Dermis microvascular lymphatic vessel endothelial cell (primary cell): ENCODE data around the gene TTLL10. TPM values are rescaled to one million over a fixed set of nuclear protein-coding genes. Genes with fewer than 3 reads are reported as not detected.

Experiments
- DNase-seq, 2 donors: peaks; one replicate each; pipeline versions ENCODE4 v3.0.0 to v3.0.0-alpha.2; 2010; ENCODE audit warnings: low read depth in 2 of 2
- total RNA-seq: library from RNA; depleted of rRNA; stranded (reverse); fragments of >200 nt; gene quantifications from 2 replicates; pipeline ENCODE4 v1.2.1, GENCODE V29; 2014

TTLL10 gene
- total RNA-seq, 1 donor from 2014 or later, result not detected

DNA sequence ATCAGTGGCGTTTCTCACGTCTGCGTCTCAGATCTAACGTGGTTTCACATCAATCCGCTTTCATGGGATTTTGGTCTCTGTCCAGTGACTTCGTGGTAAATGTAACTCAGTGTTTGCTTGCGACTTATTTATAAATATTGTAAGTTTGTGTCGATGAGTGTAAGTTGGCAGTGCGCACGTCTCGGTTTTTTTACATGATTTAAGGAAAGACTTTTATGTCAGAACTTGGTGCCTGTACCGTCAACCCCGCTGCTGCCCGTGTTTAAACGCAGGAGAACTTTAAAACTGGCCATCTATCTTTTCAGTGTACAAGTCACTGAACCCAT, 59.9 kb downstream of the TTLL10 start:
- DNase-seq, result no peak

GRCh38 chr1:1234180-1234808, 60.6 kb downstream of the TTLL10 start:
- no peak for DNase-seq

DNA sequence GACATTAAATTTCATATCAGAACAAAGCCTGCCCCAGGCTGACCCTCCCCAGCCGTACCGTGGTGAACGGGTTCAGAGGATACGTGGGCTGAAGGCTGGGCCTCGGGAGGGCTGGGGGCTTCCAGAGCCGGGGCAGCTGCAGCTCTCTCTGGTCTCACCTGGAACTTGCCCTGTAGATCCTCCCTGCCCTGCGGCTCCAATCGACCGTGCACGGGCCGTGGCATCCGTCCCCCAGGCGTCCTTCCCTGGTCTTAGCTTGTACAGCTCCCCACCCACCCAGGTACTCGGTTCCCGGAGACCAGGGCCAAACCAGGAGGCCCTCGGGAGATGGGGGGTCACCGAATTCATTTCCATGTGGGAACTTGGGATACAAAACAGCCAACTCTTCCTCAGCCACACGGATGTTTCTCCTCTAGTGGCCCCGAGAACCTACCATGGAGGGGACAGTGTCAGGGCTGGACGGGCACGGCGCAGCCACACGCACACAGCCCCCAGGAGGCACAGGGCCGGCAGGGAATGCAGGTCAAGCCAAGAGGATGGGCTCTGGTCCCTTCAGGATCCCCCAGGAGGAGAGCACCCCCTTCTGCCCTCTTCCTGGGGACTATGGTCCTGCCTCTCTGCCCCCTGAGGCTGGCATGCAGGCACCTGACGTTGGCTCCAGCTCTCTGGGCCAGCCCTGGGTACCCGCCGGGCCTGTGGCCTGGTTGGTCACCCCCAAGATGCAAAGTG, 61.5 kb downstream of the TTLL10 start:
- DNase-seq, result no peak

DNA sequence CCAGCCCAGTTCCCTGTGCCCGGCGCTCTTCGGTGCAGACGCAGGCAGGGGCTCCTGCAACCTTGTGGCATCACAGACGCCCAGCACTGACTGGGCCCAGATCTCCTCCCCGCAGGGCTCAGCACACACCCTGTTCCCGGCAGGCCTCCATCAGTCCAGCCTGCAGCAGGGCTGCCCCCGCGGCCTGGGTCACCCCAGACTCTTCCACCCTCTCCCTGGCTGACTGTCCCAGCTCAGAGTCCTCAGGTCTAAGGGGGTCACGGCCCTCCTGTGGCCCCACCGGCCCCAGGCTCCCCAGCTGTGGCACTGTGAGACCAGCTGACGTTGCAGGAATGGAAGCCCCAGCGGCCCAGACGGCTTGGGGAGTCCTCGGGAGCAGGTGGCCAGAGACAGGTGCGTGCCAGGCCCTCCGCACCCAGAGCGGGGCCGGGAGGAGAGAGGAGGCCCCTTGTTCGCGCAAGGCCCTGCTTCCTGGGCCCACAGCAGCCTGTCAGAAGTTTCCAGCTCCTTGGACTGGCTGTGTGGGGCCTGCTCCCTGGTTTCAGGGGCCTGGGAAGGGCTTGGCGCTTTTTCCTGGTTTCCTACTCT, 62.6 kb downstream of the TTLL10 start:
- DNase-seq, result no peak

- no peak for DNase-seq
Measured at GRCh38 chr1:1236945-1237873, 63.5 kb downstream of the TTLL10 start.

- no peak for DNase-seq
Measured at GRCh38 chr1:1237874-1238701, 64.4 kb downstream of the TTLL10 start.

DNA sequence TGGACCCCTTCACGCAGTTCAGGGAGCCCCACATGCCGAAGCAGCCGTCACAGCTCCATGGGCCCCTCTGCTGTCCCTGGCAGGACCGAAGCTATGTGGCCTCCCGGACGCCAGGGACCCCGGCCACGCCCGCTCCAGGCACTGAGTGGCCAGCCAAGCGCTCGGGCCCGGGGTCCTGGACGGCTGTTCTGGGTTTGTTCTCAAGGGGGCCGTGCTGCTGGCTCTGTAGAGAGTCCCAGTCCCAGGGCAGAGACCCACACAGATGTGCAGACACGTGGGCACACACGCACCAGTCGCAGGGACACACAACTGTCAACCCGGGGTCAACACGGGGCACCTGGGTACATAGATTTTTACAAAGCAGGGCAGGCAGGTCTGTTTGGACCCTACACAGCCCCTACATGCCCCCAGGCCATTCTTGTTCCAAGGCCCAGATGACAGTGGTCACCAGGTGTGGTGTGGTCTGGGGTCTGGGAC, 65.1 kb downstream of the TTLL10 start:
- DNase-seq, result no peak

DNA sequence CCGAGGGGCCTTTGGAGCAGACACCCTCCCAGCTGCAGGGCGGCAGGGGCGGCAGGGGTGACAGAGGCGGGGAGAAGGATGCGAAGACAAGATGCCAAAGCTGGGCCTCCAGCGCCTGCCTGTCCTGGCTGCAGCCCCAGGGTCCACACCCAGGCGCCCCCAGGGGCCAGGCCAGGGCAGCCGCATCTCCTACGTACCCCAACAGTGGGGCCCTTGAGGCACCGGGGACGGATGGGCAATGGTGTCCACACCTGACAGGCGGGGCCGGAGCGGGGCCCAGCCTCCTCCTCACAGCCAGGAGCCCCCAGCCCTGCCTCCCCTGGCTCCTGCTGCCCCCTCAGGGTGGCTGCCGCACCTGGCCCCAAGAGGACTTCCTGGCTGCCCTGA, 65.5 kb downstream of the TTLL10 start:
- DNase-seq, result no peak

DNA sequence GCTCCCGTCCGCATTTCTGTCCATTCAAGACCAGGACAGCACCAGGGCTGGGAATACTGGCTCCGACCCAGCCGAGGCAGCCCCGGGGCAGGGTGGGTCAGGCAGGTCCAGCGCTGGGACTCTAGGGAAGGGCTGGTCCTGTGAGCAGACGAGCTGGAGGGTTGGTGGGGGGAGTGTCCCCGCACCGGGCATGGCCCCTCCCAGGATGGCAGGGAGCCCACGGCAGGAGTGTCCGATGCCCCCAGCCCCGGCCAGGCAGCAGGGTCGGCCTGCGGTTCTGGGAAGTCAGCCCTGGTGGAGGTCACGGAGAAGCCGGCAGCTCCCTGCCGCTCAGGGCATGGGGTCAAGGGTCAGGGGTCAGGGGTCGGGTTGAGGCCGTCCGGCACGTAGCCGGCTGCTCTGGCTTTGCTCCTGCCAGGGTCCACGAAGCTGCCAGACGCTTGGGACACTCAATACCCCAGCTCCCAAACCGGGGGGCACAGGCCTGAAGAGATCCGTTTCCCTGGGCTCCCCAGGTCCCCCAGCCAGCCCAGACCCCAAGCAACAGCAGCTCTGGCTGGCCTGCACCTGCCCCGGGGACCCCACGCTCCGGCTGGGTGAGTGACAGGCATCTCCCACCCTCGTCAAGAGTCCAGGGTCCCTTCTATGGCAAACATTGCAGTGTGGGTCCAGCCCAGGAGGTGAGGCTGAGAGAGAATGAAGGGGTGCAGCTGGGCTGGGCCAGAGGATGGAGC, 66.1 kb downstream of the TTLL10 start:
- DNase-seq, result no peak

DNA sequence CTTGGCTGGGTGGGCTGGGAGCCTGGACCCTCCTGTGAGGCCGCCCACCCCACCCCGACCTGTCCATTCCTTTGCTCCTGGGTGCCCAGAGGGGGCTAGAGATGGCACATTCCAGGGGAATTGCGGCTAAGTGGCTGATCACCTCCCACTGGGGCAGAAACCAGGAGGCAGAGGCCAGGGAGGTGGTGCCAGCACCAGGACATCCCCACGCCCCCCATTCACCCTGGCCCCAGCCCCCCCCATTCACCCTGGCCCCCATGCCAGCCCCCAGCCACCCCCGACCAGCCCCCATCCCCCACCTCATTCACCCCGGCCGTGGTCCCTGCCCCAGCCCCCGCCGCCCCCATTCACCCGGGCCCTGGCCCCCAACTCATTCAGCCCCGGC, 66.7 kb downstream of the TTLL10 start:
- DNase-seq, result no peak

DNA sequence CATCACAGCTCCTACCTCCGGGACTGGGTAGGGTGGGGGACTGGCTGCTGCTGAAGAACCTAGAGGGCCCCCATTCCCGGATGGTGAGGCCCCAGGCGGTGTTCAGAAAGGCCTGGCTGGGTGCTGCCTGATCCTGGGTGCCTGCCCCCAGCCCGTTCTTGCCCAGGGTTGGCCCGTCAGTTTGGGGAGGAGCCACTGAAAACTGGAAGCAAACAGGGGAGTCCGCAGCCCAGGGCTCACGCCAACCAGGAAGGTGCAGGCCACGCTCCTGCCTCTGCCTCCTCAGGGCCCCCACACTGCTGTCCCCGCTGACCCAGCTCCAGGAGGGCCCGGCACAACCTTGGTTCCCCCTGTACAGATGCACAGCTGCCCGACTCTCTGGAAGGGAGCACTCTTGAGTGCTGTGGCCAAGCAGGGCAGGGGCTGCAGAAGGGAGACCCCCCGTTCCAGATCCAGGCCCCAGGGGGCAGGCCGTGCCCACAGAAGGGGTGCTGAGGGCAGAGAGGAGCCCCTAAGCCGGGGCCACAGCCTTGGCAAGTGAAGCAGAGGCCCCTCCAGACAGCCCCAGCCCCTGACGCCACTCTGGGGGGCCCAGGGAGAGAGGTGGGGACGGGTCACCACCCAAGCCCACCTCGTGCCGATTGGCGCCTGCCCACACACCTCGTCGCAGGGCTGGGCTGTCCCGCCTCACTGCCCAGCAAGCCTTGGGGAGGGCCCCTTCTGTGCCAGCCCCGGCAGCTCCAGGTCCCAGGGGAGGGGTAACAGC, 67.3 kb downstream of the TTLL10 start:
- DNase-seq, result no peak

DNA sequence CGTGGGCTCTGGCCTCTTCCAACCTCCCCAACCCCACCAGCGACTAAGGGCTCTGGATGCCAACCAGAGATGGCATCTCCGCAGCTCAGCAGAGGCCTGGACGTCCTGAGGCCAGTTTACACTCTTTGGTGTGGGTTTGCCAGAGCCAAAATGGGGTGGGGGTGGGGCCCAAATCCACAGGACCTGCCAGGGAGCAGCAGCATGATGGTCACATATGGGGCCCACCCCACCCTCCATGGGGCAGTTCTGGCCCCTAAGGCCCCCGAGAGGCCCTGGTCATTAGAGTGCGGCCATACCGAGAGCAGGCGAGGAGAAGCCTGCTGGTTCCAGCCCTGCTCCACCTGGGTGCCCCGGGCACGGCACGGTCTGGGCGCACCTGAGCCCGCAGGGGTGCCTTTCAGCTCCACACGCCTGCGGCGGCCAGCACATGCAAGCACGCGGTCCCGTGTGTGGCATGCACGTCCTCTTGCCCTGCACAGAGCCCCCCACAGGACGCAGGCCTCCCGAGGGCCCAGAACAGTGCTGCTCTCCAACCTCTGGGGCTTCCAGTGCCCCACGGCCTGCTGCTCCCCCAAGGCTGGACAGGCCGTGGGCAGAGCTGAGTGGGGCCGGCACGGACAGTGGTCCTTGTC, 68.0 kb downstream of the TTLL10 start:
- no peak for DNase-seq

GRCh38 chr1:1242461-1243265, 69.0 kb downstream of the TTLL10 start:
- no peak for DNase-seq

- no peak for DNase-seq
Measured at GRCh38 chr1:1243266-1243660, 69.6 kb downstream of the TTLL10 start.

DNA sequence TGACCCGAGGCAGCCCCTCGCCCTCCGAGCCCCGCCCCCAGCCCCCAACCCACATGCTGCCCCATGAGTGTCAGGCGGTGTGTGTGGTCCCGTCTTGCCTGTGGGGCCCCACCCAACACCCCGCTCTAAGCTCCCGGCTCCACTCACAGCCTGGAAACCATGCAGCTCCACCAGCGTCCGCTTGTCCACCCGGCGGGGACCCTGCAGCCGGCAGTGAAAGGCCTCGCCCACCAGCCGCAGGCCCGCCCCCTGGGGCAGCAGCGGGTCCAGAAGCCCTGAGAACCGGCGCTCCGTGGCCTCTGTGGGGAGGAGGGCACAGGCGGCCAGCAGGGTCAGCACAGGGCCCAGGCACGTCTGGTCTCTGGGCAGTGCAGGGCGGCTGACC, 70.1 kb downstream of the TTLL10 start:
- DNase-seq, result no peak

GRCh38 chr1:1244192-1244811, 70.6 kb downstream of the TTLL10 start:
- DNase-seq, result no peak

- DNase-seq, result no peak
Measured at GRCh38 chr1:1245178-1245816, 71.6 kb downstream of the TTLL10 start.
